Thyroid gland (tissue), 4 donors: Measurements from ENCODE around the gene LRBA.

Experiments
- CTCF ChIP-seq, 6 experiments: fragments of 200-600 bp in 3 of 6; fragments of 450-650 bp in 3 of 6; sonication (generic) in 3 of 6; IDR thresholded peaks; one replicate each; pipeline ENCODE4 v1.5.1; 2016 to 2019; ENCODE audit warnings: antibody characterized with exemption in 6 of 6, mild to moderate bottlenecking in 2 of 6, inconsistent platforms in 1 of 6, moderate library complexity in 1 of 6
- POLR2A ChIP-seq, 2 donors: fragments of 450-650 bp; IDR thresholded peaks; one replicate each; pipeline ENCODE4 v1.6.1; 2017; ENCODE audit warnings: antibody characterized with exemption in 2 of 2, mild to moderate bottlenecking in 2 of 2, moderate library complexity in 1 of 2

GRCh38 chr4:150242820-150243458 lies 772.1 kb downstream of the LRBA start:
- TF ChIP-seq CTCF (IDR thresholded peaks at IDR 0.05), result peak; percentile 77 to 90 (median 86)
- TF ChIP-seq POLR2A (IDR thresholded peaks at IDR 0.05), result no peak
